ENCODE data around the gene KCNT1. TPM values are rescaled to one million over a fixed set of nuclear protein-coding genes. Genes with fewer than 3 reads are reported as not detected.

KCNT1 gene
- total RNA-seq, 2 donors from 2014 or later: not detected

- Mint-ChIP-seq H3K36me3 (no peaks in the 10 kb centered on the region), H3K4me1 (ENCODE audit: low read depth in 2 of 2) (no peaks in the 10 kb centered on the region), H3K27me3 (no peaks in the 10 kb centered on the region), H3K4me3 (no peak overlapping the region), H3K27ac (no peak overlapping the region), H3K9me3 (no peaks in the 10 kb centered on the region)
- DNase-seq (ENCODE audit: low spot score) (no peak), ATAC-seq (no peak)
Measured at GRCh38 chr9:135744333-135745070, 42.5 kb downstream of the KCNT1 start.

GRCh38 chr9:135745189-135745588 lies 43.2 kb downstream of the KCNT1 start:
- DNase-seq (ENCODE audit: low spot score): no peak
- no peaks in the 10 kb centered on the region for H3K4me1 Mint-ChIP-seq (ENCODE audit: low read depth in 2 of 2)
- H3K4me3 Mint-ChIP-seq: no peak overlapping the region
- no peaks in the 10 kb centered on the region for H3K27me3 Mint-ChIP-seq
- no peaks in the 10 kb centered on the region for H3K9me3 Mint-ChIP-seq
- no peak overlapping the region for H3K27ac Mint-ChIP-seq
- ATAC-seq: no peak
- no peaks in the 10 kb centered on the region for H3K36me3 Mint-ChIP-seq

- Mint-ChIP-seq H3K9me3 (no peaks in the 10 kb centered on the region), H3K4me3 (no peak overlapping the region), H3K27me3 (no peaks in the 10 kb centered on the region), H3K27ac (no peak overlapping the region), H3K36me3 (no peaks in the 10 kb centered on the region), H3K4me1 (ENCODE audit: low read depth in 2 of 2) (no peaks in the 10 kb centered on the region)
- DNase-seq (ENCODE audit: low spot score): no peak
- no peak for ATAC-seq
Measured at GRCh38 chr9:135745686-135746324, 43.8 kb downstream of the KCNT1 start.

DNA sequence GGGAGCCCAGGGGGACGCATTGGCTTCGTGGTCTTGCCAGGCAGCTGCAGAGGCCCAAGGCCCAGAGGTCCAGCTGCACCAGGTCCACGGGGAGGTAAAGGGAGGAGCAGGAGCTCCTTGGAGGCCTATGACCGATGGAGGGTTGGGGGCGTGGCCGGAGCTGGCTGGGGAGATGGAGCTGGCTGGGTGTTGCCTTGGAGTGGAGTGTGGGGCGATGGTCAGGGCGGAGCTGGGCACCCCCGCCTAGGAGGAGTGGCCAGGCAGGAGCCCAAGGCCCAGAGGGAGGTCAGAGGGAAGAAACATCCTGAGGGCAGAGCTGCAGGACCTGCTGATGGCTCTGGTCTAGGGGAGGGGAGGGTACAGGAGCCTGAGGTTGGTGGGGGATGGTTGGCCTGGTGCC lies 44.6 kb downstream of the KCNT1 start:
- no peaks in the 10 kb centered on the region for H3K36me3 Mint-ChIP-seq
- no peaks in the 10 kb centered on the region for H3K27me3 Mint-ChIP-seq
- DNase-seq (ENCODE audit: low spot score) (no peak), ATAC-seq (no peak)
- no peak overlapping the region for H3K27ac Mint-ChIP-seq
- H3K4me3 Mint-ChIP-seq: no peak overlapping the region
- no peaks in the 10 kb centered on the region for H3K4me1 Mint-ChIP-seq (ENCODE audit: low read depth in 2 of 2)
- H3K9me3 Mint-ChIP-seq: no peaks in the 10 kb centered on the region

- peaks cover 0 to 3% of the 10 kb centered on the region in 2 donors for H3K27me3 Mint-ChIP-seq
Measured at GRCh38 chr9:135747311-135747710, 45.3 kb downstream of the KCNT1 start.

DNA sequence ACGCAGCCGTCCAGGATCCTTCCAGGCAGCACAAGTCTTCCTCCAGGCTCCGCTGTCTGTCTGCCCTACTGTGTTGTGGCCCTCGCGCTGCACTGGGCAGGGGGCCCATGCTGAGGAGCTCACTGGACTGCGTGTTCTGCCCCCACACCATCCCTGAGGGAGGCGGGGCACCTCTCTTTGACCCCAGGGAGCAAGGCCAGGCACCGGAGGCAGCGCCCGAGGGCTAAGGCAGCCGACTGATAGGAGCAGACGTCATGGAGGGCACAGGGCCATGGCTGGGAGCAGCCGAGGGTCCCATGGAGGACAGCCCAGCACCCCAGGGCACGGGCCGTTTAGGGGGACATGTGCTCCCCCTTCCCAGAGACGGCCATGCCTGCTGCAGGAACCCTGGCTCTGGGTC lies 46.7 kb downstream of the KCNT1 start:
- Mint-ChIP-seq H3K27ac (no peak overlapping the region), H3K4me3 (no peak overlapping the region), H3K27me3 (peaks cover 3 to 8% of the 10 kb centered on the region in 2 donors), H3K9me3 (no peaks in the 10 kb centered on the region), H3K36me3 (no peaks in the 10 kb centered on the region), H3K4me1 (ENCODE audit: low read depth in 2 of 2) (no peaks in the 10 kb centered on the region)
- no peak for ATAC-seq
- no peak for DNase-seq (ENCODE audit: low spot score)

More at GRCh38 chr9:135747311-135747710, 45.3 kb downstream of the KCNT1 start:
- no peak for DNase-seq (ENCODE audit: low spot score)
- Mint-ChIP-seq H3K36me3 (no peaks in the 10 kb centered on the region), H3K4me1 (ENCODE audit: low read depth in 2 of 2) (no peaks in the 10 kb centered on the region), H3K9me3 (no peaks in the 10 kb centered on the region), H3K4me3 (no peak overlapping the region), H3K27ac (no peak overlapping the region)
- no peak for ATAC-seq

DNA sequence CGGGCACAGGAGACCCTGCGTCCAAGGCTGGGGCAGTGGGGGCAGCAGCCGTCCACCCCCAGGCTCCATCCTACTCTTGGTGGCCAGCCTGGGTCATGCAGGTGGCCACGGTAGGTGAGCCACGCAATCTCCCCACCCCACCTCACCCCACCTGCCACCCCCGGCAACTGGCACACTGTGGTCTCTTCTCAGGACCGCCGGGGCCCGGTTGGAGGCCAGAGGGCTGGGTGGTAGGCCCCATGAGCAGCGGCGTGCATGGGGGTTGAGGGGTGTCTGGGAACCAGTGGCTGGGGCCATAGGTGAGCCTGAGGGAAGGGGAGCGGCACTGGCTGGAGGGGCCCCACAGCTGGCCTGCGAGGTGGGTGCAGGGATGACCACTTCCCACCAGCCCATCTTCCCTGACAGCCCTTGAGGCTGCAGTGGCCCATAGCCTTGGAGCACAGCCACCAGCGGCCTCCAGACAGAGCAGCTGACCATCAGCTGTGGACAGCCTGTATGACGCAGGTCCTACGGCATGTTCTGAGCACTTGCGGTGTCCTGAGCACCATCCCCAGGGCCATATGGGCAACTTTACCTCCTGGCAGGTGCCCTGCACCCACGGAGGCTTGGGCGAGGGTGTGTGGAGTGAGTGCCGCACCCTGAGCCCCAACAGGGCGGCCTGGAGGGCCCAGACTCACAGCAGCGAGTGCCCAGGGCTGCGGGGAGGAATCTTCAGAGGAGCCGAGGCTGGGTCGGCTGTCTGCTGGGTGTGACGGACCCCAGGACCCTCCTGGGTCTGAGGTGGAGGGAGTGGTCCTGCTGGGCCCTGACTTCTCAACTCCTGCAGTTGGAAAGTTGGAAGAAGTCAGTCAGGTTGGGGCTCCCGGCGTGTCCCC lies 47.4 kb downstream of the KCNT1 start:
- no peak for ATAC-seq
- Mint-ChIP-seq H3K4me3 (no peak overlapping the region), H3K27me3 (peaks cover 3 to 8% of the 10 kb centered on the region in 2 donors), H3K36me3 (no peaks in the 10 kb centered on the region), H3K27ac (no peak overlapping the region), H3K9me3 (no peaks in the 10 kb centered on the region), H3K4me1 (ENCODE audit: low read depth in 2 of 2) (no peaks in the 10 kb centered on the region)
- no peak for DNase-seq (ENCODE audit: low spot score)

DNA sequence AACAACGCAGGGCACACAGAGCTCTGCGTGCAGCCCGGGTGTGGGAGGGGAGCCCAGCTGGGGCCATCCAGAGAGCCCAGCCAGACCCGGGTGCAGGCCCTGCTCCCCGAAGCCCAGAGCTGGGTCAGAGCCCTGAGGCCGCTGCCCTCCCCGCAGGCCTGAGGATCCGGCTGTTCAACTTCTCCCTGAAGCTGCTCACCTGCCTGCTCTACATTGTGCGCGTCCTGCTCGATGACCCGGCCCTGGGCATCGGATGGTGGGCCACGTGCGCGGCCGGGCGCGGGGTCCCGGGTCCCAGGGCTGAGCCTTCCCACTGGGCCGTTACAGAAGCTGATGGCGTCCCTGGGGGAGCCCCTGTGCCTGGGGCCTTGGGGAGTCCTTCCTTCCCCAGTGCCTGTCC lies 48.8 kb downstream of the KCNT1 start:
- Mint-ChIP-seq H3K9me3 (no peaks in the 10 kb centered on the region), H3K4me3 (no peak overlapping the region), H3K36me3 (no peaks in the 10 kb centered on the region), H3K27me3 (peaks cover 3 to 8% of the 10 kb centered on the region in 2 donors), H3K4me1 (ENCODE audit: low read depth in 2 of 2) (no peaks in the 10 kb centered on the region), H3K27ac (no peak overlapping the region)
- no peak for DNase-seq (ENCODE audit: low spot score)
- no peak for ATAC-seq

- DNase-seq (ENCODE audit: low spot score) (no peak), ATAC-seq (no peak)
- Mint-ChIP-seq H3K27me3 (peaks cover 3 to 8% of the 10 kb centered on the region in 2 donors), H3K4me3 (no peak overlapping the region), H3K36me3 (no peaks in the 10 kb centered on the region), H3K4me1 (ENCODE audit: low read depth in 2 of 2) (no peaks in the 10 kb centered on the region), H3K27ac (no peak overlapping the region), H3K9me3 (no peaks in the 10 kb centered on the region)
Measured at GRCh38 chr9:135751501-135751900, 49.5 kb downstream of the KCNT1 start.

- H3K27ac Mint-ChIP-seq: no peak overlapping the region
- H3K27me3 Mint-ChIP-seq: peaks cover 3 to 8% of the 10 kb centered on the region in 2 donors
- H3K9me3 Mint-ChIP-seq: no peaks in the 10 kb centered on the region
- no peaks in the 10 kb centered on the region for H3K36me3 Mint-ChIP-seq
- no peak overlapping the region for H3K4me3 Mint-ChIP-seq
- no peak for DNase-seq (ENCODE audit: low spot score)
- ATAC-seq: no peak
- H3K4me1 Mint-ChIP-seq (ENCODE audit: low read depth in 2 of 2): no peaks in the 10 kb centered on the region
Measured at GRCh38 chr9:135752281-135753204, 50.6 kb downstream of the KCNT1 start.

- H3K27ac Mint-ChIP-seq: no peak overlapping the region
- peaks cover 3 to 8% of the 10 kb centered on the region in 2 donors for H3K27me3 Mint-ChIP-seq
- DNase-seq (ENCODE audit: low spot score) (no peak), ATAC-seq (no peak)
- no peaks in the 10 kb centered on the region for H3K36me3 Mint-ChIP-seq
- no peaks in the 10 kb centered on the region for H3K9me3 Mint-ChIP-seq
- no peak overlapping the region for H3K4me3 Mint-ChIP-seq
- no peaks in the 10 kb centered on the region for H3K4me1 Mint-ChIP-seq (ENCODE audit: low read depth in 2 of 2)
Measured at GRCh38 chr9:135753391-135754105, 51.6 kb downstream of the KCNT1 start.

DNA sequence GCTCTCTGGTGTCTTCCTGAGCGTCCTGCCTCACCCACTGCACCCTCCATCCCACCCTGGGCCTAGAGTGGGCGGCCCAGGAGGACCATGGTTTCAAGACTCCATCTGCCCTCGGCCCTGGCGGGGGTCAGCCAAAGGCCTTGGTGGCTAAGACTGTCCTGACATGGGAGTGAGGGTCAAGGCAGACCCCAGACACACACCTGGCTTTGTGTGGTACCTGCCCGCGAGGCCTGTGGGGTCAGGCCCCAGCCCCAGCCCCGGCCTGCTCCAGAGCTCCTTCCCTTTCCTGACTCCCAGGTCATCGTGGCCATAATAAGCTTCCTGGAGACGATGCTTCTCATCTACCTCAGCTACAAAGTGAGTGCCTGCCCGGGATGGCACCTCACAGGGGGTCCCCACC lies 54.6 kb downstream of the KCNT1 start:
- no peak for DNase-seq (ENCODE audit: low spot score)
- peaks cover 0 to 3% of the 10 kb centered on the region in 2 donors for H3K4me1 Mint-ChIP-seq (ENCODE audit: low read depth in 2 of 2)
- H3K4me3 Mint-ChIP-seq: no peak overlapping the region
- H3K36me3 Mint-ChIP-seq: no peaks in the 10 kb centered on the region
- H3K9me3 Mint-ChIP-seq: no peaks in the 10 kb centered on the region
- no peak for ATAC-seq
- H3K27me3 Mint-ChIP-seq: peaks cover 3 to 8% of the 10 kb centered on the region in 2 donors
- no peak overlapping the region for H3K27ac Mint-ChIP-seq

DNA sequence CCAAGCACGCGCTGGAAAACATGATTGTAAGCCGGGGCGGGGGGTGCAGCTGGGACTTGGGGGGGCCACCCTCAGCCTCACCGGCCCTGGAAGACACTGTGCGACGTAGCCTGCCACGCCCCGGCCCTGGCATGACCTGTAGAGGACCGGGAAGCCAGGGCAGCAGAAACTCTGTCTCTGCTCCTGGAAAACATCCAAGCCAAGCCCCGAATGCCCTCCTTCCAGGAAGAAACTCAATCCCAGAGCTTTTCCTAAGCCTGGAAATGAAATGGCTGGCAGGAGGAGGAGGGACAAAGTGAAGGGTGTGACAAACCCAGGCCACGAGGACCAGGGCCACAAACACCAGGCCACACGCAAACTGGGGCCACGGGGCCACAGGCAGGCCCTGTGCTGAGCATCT lies 55.4 kb downstream of the KCNT1 start:
- no peaks in the 10 kb centered on the region for H3K9me3 Mint-ChIP-seq
- H3K36me3 Mint-ChIP-seq: no peaks in the 10 kb centered on the region
- no peak overlapping the region for H3K27ac Mint-ChIP-seq
- peaks cover 0 to 3% of the 10 kb centered on the region in 2 donors for H3K4me1 Mint-ChIP-seq (ENCODE audit: low read depth in 2 of 2)
- no peak overlapping the region for H3K4me3 Mint-ChIP-seq
- H3K27me3 Mint-ChIP-seq: peaks cover 0 to 8% of the 10 kb centered on the region in 2 donors
- ATAC-seq (no peak), DNase-seq (ENCODE audit: low spot score) (no peak)

Measured in natural killer cell treated with Interleukin-12 subunit alpha and Interleukin-12 subunit beta and Interleukin-15 and Interleukin-18, amount 100 ng/mL, for 72 hours (primary cell).